Measurements from ENCODE around the gene RFFL. TPM values are rescaled to one million over a fixed set of nuclear protein-coding genes. Genes with fewer than 3 reads are reported as not detected.

The RFFL gene
- total RNA-seq, 1 experiment from 2014 or later: 30.3 TPM

DNA sequence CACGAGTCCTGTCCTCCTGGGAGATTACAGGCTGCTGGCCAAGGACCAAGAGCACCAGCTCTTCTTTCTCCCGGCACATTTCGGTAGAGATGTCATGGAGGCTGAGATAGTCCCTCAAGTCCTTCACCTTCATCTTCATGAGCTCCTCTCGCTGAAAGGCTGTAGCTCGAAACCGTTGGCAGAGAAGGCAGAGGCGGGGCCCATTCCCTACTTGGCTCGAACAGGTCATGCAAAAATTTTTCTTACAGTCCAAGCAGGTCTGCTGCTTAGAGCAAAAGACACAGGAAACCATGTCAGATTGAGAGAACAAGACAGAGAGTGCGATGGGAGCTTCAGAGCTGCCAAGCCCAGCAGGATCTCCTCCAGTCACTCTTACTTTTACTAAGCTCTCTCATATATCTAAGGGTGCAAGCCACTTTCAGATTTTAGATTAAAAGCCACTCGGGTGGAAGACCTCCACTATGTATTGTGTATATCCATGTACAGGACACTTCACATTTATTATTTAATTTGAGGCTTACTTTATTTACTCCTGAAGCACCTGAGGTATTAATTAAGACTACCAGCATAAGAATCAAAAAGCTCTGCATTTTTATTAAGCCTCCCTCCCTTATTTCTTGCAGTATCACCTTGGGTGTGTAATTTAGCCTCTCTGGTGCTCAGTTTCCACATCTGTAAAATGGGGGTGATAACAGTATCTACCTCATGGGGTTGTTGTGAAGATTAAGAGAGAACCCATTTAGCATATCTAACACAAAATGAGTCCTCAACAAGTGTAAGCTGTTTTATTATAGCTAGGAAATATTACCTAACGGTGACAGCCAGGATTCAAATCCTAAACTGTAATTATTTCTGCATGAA, 41.8 kb downstream of the RFFL start:
- TF ChIP-seq ELF4 (CRISPR knock-in tag; IDR thresholded peaks at IDR 0.05; ENCODE audit: low read depth) (no peak), TEAD1 (CRISPR knock-in tag; IDR thresholded peaks at IDR 0.05) (no peak), NFE2L1 (CRISPR knock-in tag; IDR thresholded peaks at IDR 0.05) (no peak)
- TF ChIP-seq, protein P1, sequence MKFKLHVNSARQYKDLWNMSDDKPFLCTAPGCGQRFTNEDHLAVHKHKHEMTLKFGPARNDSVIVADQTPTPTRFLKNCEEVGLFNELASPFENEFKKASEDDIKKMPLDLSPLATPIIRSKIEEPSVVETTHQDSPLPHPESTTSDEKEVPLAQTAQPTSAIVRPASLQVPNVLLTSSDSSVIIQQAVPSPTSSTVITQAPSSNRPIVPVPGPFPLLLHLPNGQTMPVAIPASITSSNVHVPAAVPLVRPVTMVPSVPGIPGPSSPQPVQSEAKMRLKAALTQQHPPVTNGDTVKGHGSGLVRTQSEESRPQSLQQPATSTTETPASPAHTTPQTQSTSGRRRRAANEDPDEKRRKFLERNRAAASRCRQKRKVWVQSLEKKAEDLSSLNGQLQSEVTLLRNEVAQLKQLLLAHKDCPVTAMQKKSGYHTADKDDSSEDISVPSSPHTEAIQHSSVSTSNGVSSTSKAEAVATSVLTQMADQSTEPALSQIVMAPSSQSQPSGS (CRISPR knock-in tag; IDR thresholded peaks at IDR 0.05; ENCODE audit: borderline replicate concordance, low read depth): no peak
- H3K4me3 Mint-ChIP-seq: no peak overlapping the region
- H3K4me1 Mint-ChIP-seq: no peaks in the 10 kb centered on the region
- no peaks in the 10 kb centered on the region for H3K9me3 Mint-ChIP-seq
- no peaks in the 10 kb centered on the region for H3K36me3 Mint-ChIP-seq
- ChIA-PET POLR2A (interaction anchor here (0.6 kb wide), 1 partner anchor 779 kb away, joined by 3 read pairs; no protein-coding TSS in a partner anchor), CTCF (interaction anchor here (1.6 to 2.8 kb wide), 2 partner anchors 68 to 97 kb away, joined by 5 to 10 read pairs; no protein-coding TSS in a partner anchor)
- DNase-seq (ENCODE audit: low spot score): no peak
- H3K27me3 Mint-ChIP-seq (ENCODE audit: low read depth): no peaks in the 10 kb centered on the region
- no peak overlapping the region for H3K27ac Mint-ChIP-seq
- no peak for ATAC-seq

DNA sequence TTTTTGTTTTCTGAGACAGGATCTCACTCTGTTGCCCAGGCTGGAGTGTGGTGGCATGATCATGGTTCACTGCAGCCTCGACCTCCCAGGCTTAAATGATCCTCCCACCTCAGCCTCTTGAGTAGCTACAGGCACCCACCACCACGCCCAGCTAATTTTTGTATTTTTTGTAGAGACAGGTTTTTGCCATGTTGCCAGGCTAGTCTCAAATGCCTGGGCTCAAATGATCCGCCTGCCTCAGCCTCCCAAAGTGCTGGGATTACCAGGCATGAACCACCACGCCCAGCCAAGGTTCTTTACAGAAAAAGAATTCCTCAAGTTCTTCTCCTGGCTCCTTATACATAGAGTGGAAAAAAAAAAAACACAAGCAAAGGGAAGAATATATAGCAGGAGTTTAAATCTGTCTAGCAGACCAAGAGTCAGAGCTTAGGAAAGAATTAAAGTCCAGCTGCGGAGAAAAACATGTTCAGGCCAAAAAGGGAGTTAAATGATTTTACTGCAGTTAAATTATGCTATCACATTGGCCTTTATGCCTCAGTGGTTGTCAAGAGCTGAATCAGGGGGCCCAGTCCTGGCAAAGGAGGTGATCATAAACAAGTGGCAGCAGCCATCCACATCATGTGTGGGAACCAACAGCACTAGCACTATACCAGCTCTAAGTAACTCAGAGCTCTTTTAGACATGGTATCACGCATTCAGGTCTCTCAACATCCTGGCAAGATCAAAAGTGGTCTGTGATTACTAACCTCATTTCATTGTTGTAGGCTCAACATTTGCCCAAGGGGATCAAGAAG, 43.9 kb downstream of the RFFL start:
- POLR2A ChIA-PET: no interaction called here
- no peak for DNase-seq (ENCODE audit: low spot score)
- no peak for TF ChIP-seq NFYB (CRISPR knock-in tag; conservative IDR thresholded peaks at IDR 0.05; ENCODE audit: low read depth)
- no peak for TF ChIP-seq TP53 (CRISPR knock-in tag; IDR thresholded peaks at IDR 0.05)
- TF ChIP-seq TEAD4 (CRISPR knock-in tag; IDR thresholded peaks at IDR 0.05): no peak
- TF ChIP-seq MXD4 (CRISPR knock-in tag; IDR thresholded peaks at IDR 0.05; ENCODE audit: borderline replicate concordance): no peak
- no peak for TF ChIP-seq NR3C1 (CRISPR knock-in tag; conservative IDR thresholded peaks at IDR 0.05; ENCODE audit: low read depth)
- TF ChIP-seq FOXJ3 (CRISPR knock-in tag; IDR thresholded peaks at IDR 0.05; ENCODE audit: borderline replicate concordance): no peak
- no peak for TF ChIP-seq NR1H2 (CRISPR knock-in tag; IDR thresholded peaks at IDR 0.05)
- no peak for TF ChIP-seq SOX15 (CRISPR knock-in tag; IDR thresholded peaks at IDR 0.05)
- TF ChIP-seq ZNF671 (CRISPR knock-in tag; IDR thresholded peaks at IDR 0.05): no peak
- no peak for TF ChIP-seq ERG (CRISPR knock-in tag; IDR thresholded peaks at IDR 0.05)
- TF ChIP-seq ZMAT4 (CRISPR knock-in tag; IDR thresholded peaks at IDR 0.05): no peak
- no peak for TF ChIP-seq ZNF232 (CRISPR knock-in tag; IDR thresholded peaks at IDR 0.05)
- no peak for TF ChIP-seq ATF6 (CRISPR knock-in tag; IDR thresholded peaks at IDR 0.05)
- H3K27me3 Mint-ChIP-seq (ENCODE audit: low read depth): no peaks in the 10 kb centered on the region
- H3K4me1 Mint-ChIP-seq: no peaks in the 10 kb centered on the region
- CTCF ChIA-PET: interaction anchor here (1.0 to 1.1 kb wide), 2 partner anchors 70 kb away, joined by 3 to 6 read pairs; no protein-coding TSS in a partner anchor
- H3K27ac Mint-ChIP-seq: no peak overlapping the region
- H3K9me3 Mint-ChIP-seq: no peaks in the 10 kb centered on the region
- peaks cover 10% of the 10 kb centered on the region; the same call in 1 of the 2 replicates for H3K36me3 Mint-ChIP-seq
- ATAC-seq: no peak
- no peak overlapping the region for H3K4me3 Mint-ChIP-seq

Measured in WTC11 (cell line).